Gastrocnemius medialis (tissue), 4 donors: ENCODE measurements around the gene SYT13. TPM values are rescaled to one million over a fixed set of nuclear protein-coding genes. Genes with fewer than 3 reads are reported as not detected.
"Not testable (repeated sequence)": the region's sequence is repeated elsewhere in the genome, so short reads cannot be mapped to it uniquely, and the experiment has no call there.

ENCODE experiments used
- ATAC-seq, 2 donors: fragments of 150-250 bp; one replicate each; pipeline ENCODE4 v1.9.1; 2016
- DNase-seq, 2 donors: peaks; one replicate each; pipeline ENCODE4 v3.0.0-alpha.2; 2019
- H3K27ac ChIP-seq, 4 donors: fragments of 200-600 bp; sonication (generic); 1 replicate in 1 of 4; 2 replicates in 3 of 4; pipeline ENCODE4 v1.5.1; 2016 to 2018; ENCODE audit warnings: mild to moderate bottlenecking in 2 of 4, moderate library complexity in 1 of 4
- H3K27me3 ChIP-seq, 3 donors: fragments of 200-600 bp; sonication (generic) in 2 of 3; 1 replicate in 1 of 3; 2 replicates in 2 of 3; pipeline versions ENCODE4 v1.5.1 to v1.6.0; 2016 to 2019; ENCODE audit warnings: mild to moderate bottlenecking in 1 of 3, moderate library complexity in 1 of 3
- H3K36me3 ChIP-seq, 2 donors: fragments of 200-600 bp; sonication (generic) in 1 of 2; one replicate each; pipeline ENCODE4 v1.5.1; 2017 to 2018
- H3K4me1 ChIP-seq, 2 donors: fragments of 200-600 bp; sonication (generic) in 1 of 2; one replicate each; pipeline ENCODE4 v1.5.1; 2016 to 2017; ENCODE audit warnings: mild to moderate bottlenecking in 2 of 2
- H3K4me3 ChIP-seq, 4 donors: fragments of 200-600 bp; sonication (generic) in 3 of 4; 1 replicate in 1 of 4; 2 replicates in 3 of 4; pipeline ENCODE4 v1.5.1; 2016 to 2019; ENCODE audit warnings: mild to moderate bottlenecking in 2 of 4
- H3K9me3 ChIP-seq, 3 donors: fragments of 200-600 bp; sonication (generic) in 2 of 3; 1 replicate in 1 of 3; 2 replicates in 2 of 3; pipeline ENCODE4 v1.5.1; 2016 to 2019
- POLR2A ChIP-seq, 2 donors: fragments of 450-650 bp; IDR thresholded peaks; one replicate each; pipeline ENCODE4 v1.6.1; 2017; ENCODE audit warnings: antibody characterized with exemption in 2 of 2, mild to moderate bottlenecking in 2 of 2, moderate library complexity in 2 of 2
- in situ Hi-C, 4 donors: fragments of 200-750 bp; cut with MboI; loops; one replicate each; pipeline versions ENCODE4 v1.15.0 to v1.8.0; 2017; ENCODE audit warnings: low sequenced_read_pairs in 4 of 4
- intact Hi-C: fragments of 100-400 bp; cut with DNase I; formaldehyde crosslinking; loops from one replicate; pipeline ENCODE4 v1.15.1; 2023; ENCODE audit warnings: low total_unique reads
- total RNA-seq, 4 donors: library from RNA; depleted of rRNA; stranded (reverse); fragments of >200 nt; gene quantifications; one replicate each; pipeline versions ENCODE4 v1.1.0 to v1.2.3, GENCODE V29; 2016
- TF ChIP-seq, protein P1 (sequence below), 5 experiments: fragments of 450-650 bp in 3 of 5; fragments of 200-600 bp in 2 of 5; sonication (generic) in 2 of 5; IDR thresholded peaks in 4 of 5; conservative IDR thresholded peaks in 1 of 5; 1 replicate in 4 of 5; 2 replicates in 1 of 5; pipeline ENCODE4 v1.5.1; 2016 to 2019; ENCODE audit warnings: antibody characterized with exemption in 5 of 5, mild to moderate bottlenecking in 3 of 5, moderate library complexity in 3 of 5

SYT13 gene
- total RNA-seq, 4 donors from 2014 or later: 0.15 TPM; not detected in 3

DNA sequence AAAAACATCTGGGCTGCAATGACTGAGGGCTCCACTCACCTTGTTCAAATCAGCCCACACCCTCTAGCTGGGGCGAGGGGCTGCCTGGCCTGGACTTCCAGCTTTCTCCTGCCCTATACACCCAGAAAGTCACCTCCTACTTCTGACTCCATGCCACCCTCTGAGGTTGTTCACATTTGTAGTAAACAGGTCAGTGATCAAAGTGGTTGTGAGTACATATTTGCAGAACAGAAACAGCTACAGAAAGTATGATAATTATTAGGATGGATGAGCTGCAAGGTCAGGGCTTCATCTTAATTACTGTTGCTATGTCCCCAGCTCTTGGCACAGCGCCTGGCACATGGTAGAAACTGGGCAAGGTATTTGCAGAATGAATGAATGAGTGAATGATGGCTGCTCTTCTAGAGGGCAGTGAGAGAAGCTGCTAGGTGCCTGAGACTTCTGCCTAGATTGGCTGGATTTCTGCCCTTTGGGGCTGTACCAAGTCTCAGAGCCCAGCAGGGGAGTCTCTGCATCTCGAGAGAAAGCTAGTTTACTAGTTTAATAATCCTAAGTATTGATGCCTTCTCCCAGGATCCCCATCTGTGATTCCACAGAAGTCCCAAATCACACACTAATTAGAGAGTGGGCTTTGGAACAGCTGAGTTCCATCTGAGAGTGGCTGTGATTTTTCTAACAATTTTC lies 36.0 kb downstream of the SYT13 start:
- Histone ChIP-seq H3K27ac (no peak overlapping the region), H3K9me3 (no peaks in the 10 kb centered on the region), H3K36me3 (no peaks in the 10 kb centered on the region), H3K27me3 (no peaks in the 10 kb centered on the region), H3K4me3 (no peak overlapping the region), H3K4me1 (peaks cover 5 to 8% of the 10 kb centered on the region in 2 donors)
- no peak for TF ChIP-seq POLR2A (IDR thresholded peaks at IDR 0.05)
- TF ChIP-seq, protein P1, sequence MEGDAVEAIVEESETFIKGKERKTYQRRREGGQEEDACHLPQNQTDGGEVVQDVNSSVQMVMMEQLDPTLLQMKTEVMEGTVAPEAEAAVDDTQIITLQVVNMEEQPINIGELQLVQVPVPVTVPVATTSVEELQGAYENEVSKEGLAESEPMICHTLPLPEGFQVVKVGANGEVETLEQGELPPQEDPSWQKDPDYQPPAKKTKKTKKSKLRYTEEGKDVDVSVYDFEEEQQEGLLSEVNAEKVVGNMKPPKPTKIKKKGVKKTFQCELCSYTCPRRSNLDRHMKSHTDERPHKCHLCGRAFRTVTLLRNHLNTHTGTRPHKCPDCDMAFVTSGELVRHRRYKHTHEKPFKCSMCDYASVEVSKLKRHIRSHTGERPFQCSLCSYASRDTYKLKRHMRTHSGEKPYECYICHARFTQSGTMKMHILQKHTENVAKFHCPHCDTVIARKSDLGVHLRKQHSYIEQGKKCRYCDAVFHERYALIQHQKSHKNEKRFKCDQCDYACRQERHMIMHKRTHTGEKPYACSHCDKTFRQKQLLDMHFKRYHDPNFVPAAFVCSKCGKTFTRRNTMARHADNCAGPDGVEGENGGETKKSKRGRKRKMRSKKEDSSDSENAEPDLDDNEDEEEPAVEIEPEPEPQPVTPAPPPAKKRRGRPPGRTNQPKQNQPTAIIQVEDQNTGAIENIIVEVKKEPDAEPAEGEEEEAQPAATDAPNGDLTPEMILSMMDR (IDR thresholded peaks at IDR 0.05 in 4 of 5, conservative IDR thresholded peaks at IDR 0.05 in 1 of 5): no peak
- DNase-seq: no peak
- intact Hi-C loops (no loop called here), in situ Hi-C loops (no loop called here)
- no peak for ATAC-seq

DNA sequence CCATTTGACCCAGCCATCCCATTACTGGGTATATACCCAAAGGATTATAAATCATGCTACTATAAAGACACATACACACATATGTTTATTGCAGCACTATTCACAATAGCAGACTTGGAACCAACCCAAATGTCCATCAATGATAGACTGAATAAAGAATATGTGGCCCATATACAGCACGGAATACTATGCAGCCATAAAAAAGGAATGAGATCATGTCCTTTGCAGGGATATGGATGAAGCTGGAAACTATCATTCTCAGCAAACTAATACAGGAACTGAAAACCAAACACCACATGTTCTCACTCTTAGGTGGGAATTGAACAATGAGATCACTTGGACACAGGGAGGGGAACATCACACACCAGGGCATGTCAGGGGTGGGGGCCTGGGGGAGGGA lies 36.8 kb downstream of the SYT13 start:
- H3K36me3 ChIP-seq, H3K27ac ChIP-seq, DNase-seq, H3K9me3 ChIP-seq, ATAC-seq, H3K4me3 ChIP-seq, intact Hi-C loops, in situ Hi-C loops, H3K27me3 ChIP-seq: not testable (repeated sequence)
- H3K4me1 ChIP-seq: peaks cover 6 to 10% of the 10 kb centered on the region in 2 donors

DNA sequence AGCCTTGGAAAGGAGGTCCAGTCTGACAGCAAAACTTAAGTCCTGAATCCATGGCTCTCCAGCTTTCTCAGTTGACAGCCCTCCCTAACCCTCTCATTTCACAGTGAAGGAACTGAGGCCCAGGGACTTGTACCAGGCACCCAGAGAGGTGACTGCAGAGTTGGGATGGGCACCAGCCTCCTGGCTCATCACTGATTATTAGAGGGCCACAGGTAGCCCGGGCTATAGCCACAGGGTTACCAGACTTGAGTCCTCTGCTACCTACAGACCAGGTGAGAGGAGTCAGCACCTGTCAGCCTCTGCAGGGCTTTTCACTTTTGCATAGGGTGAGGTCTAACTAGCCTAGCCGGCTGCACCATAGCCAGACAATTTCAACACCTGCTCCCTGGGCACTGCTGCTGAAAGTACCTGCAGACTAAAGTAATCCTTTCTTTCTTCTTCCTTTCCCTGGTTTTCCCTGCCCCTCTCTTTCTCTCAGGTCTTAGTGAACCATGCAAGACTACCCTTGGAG lies 37.6 kb downstream of the SYT13 start:
- Histone ChIP-seq H3K27me3 (no peaks in the 10 kb centered on the region), H3K36me3 (no peaks in the 10 kb centered on the region), H3K9me3 (no peaks in the 10 kb centered on the region), H3K4me1 (peaks cover 6 to 10% of the 10 kb centered on the region in 2 donors), H3K4me3 (no peak overlapping the region), H3K27ac (no peak overlapping the region)
- ATAC-seq (no peak), DNase-seq (no peak)
- intact Hi-C loops (no loop called here), in situ Hi-C loops (no loop called here)
- TF ChIP-seq, protein P1 (IDR thresholded peaks at IDR 0.05 in 4 of 5, conservative IDR thresholded peaks at IDR 0.05 in 1 of 5): no peak
- TF ChIP-seq POLR2A (IDR thresholded peaks at IDR 0.05): no peak

- ATAC-seq (no peak), DNase-seq (no peak)
- Histone ChIP-seq H3K4me1 (peaks cover 6 to 10% of the 10 kb centered on the region in 2 donors), H3K27ac (no peak overlapping the region), H3K27me3 (no peaks in the 10 kb centered on the region), H3K36me3 (no peaks in the 10 kb centered on the region), H3K9me3 (no peaks in the 10 kb centered on the region), H3K4me3 (no peak overlapping the region)
- intact Hi-C loops: no loop called here
- TF ChIP-seq, protein P1 (IDR thresholded peaks at IDR 0.05 in 4 of 5, conservative IDR thresholded peaks at IDR 0.05 in 1 of 5): no peak
- no peak for TF ChIP-seq POLR2A (IDR thresholded peaks at IDR 0.05)
- in situ Hi-C loops: no loop called here
Observed at GRCh38 chr11:45247433-45247832, 38.7 kb downstream of the SYT13 start.

GRCh38 chr11:45246241-45246640 lies 39.9 kb downstream of the SYT13 start:
- Histone ChIP-seq H3K9me3 (no peaks in the 10 kb centered on the region), H3K4me1 (peaks cover 6 to 10% of the 10 kb centered on the region in 2 donors), H3K36me3 (no peaks in the 10 kb centered on the region), H3K4me3 (no peak overlapping the region), H3K27ac (no peak overlapping the region), H3K27me3 (no peaks in the 10 kb centered on the region)
- TF ChIP-seq, protein P1 (IDR thresholded peaks at IDR 0.05 in 4 of 5, conservative IDR thresholded peaks at IDR 0.05 in 1 of 5): no peak
- TF ChIP-seq POLR2A (IDR thresholded peaks at IDR 0.05): no peak
- intact Hi-C loops (no loop called here), in situ Hi-C loops (no loop called here)
- DNase-seq (no peak), ATAC-seq (no peak)
